ENCODE measurements around the gene SBK2. TPM values are rescaled to one million over a fixed set of nuclear protein-coding genes. Genes with fewer than 3 reads are reported as not detected.

SBK2 gene
- total RNA-seq, 1 donor from 2014 or later, result 0.56 TPM

DNA sequence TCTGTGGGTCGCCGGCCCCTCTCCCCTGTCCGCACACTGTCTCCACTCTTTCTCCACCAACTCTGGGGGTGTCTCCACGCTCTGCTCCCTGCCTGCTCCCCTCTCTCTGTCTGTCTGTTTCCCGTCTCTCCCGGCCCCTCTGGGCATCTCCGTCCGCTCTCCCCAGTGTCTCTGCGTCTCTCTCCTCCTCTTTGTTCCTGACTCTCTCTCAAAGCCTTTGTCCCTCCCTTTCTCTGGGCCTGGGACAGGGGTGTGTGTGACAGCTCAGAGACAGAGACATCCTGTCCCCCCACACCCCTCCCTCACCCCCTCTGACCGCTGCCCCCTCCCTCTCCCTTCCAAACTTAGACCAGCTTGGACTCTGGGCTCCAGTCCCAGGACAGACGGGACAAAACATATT lies 9.1 kb upstream of the SBK2 start:
- TF ChIP-seq, protein P1, sequence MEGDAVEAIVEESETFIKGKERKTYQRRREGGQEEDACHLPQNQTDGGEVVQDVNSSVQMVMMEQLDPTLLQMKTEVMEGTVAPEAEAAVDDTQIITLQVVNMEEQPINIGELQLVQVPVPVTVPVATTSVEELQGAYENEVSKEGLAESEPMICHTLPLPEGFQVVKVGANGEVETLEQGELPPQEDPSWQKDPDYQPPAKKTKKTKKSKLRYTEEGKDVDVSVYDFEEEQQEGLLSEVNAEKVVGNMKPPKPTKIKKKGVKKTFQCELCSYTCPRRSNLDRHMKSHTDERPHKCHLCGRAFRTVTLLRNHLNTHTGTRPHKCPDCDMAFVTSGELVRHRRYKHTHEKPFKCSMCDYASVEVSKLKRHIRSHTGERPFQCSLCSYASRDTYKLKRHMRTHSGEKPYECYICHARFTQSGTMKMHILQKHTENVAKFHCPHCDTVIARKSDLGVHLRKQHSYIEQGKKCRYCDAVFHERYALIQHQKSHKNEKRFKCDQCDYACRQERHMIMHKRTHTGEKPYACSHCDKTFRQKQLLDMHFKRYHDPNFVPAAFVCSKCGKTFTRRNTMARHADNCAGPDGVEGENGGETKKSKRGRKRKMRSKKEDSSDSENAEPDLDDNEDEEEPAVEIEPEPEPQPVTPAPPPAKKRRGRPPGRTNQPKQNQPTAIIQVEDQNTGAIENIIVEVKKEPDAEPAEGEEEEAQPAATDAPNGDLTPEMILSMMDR (IDR thresholded peaks at IDR 0.05; ENCODE audit: unreplicated experiment), result no peak
- H3K9me3 Mint-ChIP-seq, result peaks cover 10% of the 10 kb centered on the region
- peaks cover 20% of the 10 kb centered on the region for H3K27me3 Mint-ChIP-seq (ENCODE audit: low read depth)
- no peak overlapping the region for H3K4me3 Mint-ChIP-seq
- H3K36me3 Mint-ChIP-seq, result no peaks in the 10 kb centered on the region
- no peak for DNase-seq (ENCODE audit: low spot score in 2 of 2, unreplicated experiment in 2 of 2)
- H3K27ac Mint-ChIP-seq, result no peak overlapping the region
- H3K4me1 Mint-ChIP-seq, result peaks cover 18% of the 10 kb centered on the region

DNA sequence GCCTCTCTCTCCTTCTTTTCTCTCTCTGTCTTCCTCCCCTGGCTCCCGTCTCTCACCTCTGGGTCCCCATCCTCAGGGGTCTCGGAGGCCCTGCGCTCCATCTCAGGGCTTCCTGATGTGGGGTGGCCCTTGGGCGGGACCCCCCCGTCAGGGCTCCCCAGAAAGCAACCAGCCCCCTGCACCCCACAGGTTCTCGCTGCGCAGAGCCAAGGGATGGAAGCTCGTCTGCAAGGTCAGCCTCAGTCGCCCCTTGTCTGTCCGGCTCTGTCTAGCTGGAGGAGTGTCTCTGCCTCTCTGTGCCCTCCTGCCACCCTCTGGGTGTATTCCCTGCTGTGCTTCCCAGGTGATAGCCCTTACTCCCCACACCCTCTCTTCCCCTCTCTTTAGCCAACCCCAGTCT lies 8.5 kb upstream of the SBK2 start, which contains the start of gene SBK3:
Gene SBK3 (minus strand): TSS at position 101 of the 400 bp plus-strand sequence. CDS start 0 bp downstream, at position 101.
- TF ChIP-seq, protein P1 (IDR thresholded peaks at IDR 0.05; ENCODE audit: unreplicated experiment), result no peak
- H3K4me1 Mint-ChIP-seq, result peaks cover 18% of the 10 kb centered on the region
- no peak within 1 kb of the TSS for H3K27ac Mint-ChIP-seq
- no peaks in the 10 kb centered on the region for H3K36me3 Mint-ChIP-seq
- no peak within 1 kb of the TSS for H3K4me3 Mint-ChIP-seq
- H3K9me3 Mint-ChIP-seq, result peaks cover 10% of the 10 kb centered on the region
- DNase-seq (ENCODE audit: low spot score in 2 of 2, unreplicated experiment in 2 of 2), result no peak
- peaks cover 20% of the 10 kb centered on the region for H3K27me3 Mint-ChIP-seq (ENCODE audit: low read depth)

DNA sequence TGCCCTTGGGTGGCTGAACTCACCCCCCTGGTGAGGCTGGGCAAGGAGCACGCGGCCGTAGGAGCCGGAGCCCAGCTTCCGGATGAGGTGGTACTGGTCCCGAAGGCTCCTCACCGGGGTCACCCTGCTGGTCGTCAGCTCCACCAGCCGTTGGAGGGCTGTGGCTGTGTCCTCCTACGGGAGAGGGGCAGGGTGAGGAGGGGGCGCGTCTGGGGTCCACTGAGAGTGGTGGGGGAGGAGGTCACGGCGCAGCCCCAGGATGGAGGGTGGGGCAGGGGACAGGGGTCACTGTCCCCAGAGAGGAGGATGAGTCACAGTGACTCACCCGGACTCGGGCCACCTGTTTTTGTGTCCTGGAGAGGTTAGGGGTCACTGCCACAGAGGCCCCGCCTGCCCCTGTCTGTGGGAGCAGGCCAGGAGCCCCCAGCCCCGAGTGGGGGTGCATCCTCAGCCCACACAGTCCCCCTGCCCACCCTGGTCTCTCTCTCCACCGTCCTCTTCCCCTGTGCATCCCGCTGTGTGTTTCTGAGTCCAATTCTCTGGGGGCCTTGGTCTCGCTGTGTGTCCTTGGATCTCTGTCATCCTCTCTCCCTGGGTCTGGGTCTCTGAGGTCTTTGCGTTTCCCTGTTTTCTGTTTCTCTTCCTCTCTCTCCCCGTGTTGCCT lies 8.0 kb upstream of the SBK2 start:
- Mint-ChIP-seq H3K4me1 (peaks cover 13% of the 10 kb centered on the region), H3K9me3 (peaks cover 10% of the 10 kb centered on the region), H3K36me3 (no peaks in the 10 kb centered on the region), H3K4me3 (no peak overlapping the region), H3K27me3 (ENCODE audit: low read depth) (peaks cover 16% of the 10 kb centered on the region), H3K27ac (no peak overlapping the region)
- no peak for DNase-seq (ENCODE audit: low spot score in 2 of 2, unreplicated experiment in 2 of 2)
- TF ChIP-seq, protein P1 (IDR thresholded peaks at IDR 0.05; ENCODE audit: unreplicated experiment), result no peak

DNA sequence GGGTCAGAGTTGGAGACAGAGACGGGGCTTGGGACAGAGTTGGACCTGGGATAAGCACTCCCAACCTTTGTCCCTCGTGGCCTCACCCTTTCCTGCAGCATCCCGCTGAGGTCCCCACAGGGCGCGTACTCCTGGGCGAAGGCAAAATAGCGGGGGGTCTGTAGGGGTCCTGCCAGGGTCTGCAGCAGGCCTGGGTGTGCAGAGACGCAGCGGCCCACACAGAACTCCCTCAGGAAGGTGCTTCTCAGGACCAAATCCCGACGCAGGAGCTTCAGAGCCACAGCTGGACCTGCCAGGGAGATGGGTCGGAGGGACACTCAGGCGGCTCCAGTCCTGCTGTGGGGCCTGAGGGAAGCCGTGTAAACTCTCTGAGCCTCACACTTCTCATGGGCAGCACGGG lies 7.1 kb upstream of the SBK2 start:
- peaks cover 9% of the 10 kb centered on the region for H3K4me1 Mint-ChIP-seq
- no peak overlapping the region for H3K27ac Mint-ChIP-seq
- peaks cover 10% of the 10 kb centered on the region for H3K9me3 Mint-ChIP-seq
- no peaks in the 10 kb centered on the region for H3K36me3 Mint-ChIP-seq
- DNase-seq (ENCODE audit: low spot score in 2 of 2, unreplicated experiment in 2 of 2), result no peak
- TF ChIP-seq, protein P1 (IDR thresholded peaks at IDR 0.05; ENCODE audit: unreplicated experiment), result no peak
- peaks cover 12% of the 10 kb centered on the region for H3K27me3 Mint-ChIP-seq (ENCODE audit: low read depth)
- H3K4me3 Mint-ChIP-seq, result no peak overlapping the region

DNA sequence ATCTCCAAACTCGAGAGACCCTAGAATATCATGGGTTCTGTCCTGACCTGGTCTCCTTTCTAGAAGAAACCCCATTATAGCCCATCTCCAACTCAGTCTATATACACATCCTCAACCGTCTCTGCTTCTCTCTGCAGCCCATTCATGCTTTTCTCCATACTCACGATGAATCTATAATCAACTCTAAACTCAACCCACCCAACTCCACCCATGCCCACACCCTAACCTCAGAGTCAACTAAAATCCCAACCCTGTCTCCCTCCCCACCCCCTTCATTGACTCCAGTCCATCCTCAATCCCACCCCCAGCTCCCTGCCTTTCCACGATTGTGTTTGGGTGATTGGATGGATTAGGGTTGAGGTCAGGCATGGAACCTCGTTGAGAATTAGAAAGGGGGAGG lies 6.6 kb upstream of the SBK2 start:
- Mint-ChIP-seq H3K27ac (no peak overlapping the region), H3K27me3 (ENCODE audit: low read depth) (peaks cover 12% of the 10 kb centered on the region), H3K36me3 (no peaks in the 10 kb centered on the region), H3K9me3 (peaks cover 10% of the 10 kb centered on the region), H3K4me3 (no peak overlapping the region), H3K4me1 (peaks cover 9% of the 10 kb centered on the region)
- no peak for DNase-seq (ENCODE audit: low spot score in 2 of 2, unreplicated experiment in 2 of 2)
- TF ChIP-seq, protein P1 (IDR thresholded peaks at IDR 0.05; ENCODE audit: unreplicated experiment), result no peak
